ENCODE data around the gene SIRT5.

GRCh38 chr6:13654496-13654895, 80.1 kb downstream of the SIRT5 start:
- TF ChIP-seq REST (IDR thresholded peaks at IDR 0.05; ENCODE audit: borderline replicate concordance), result no peak
- no peak for TF ChIP-seq EZH2 (IDR thresholded peaks at IDR 0.05; ENCODE audit: borderline replicate concordance, insufficient read depth, low read length, poor library complexity, severe bottlenecking)
- TF ChIP-seq CTCF (IDR thresholded peaks at IDR 0.05; ENCODE audit: poor library complexity, severe bottlenecking), result no peak
- no peak for TF ChIP-seq POLR2AphosphoS5 (IDR thresholded peaks at IDR 0.05)
- no peak for TF ChIP-seq TAF1 (IDR thresholded peaks at IDR 0.05; ENCODE audit: low read depth)
- TF ChIP-seq EP300 (conservative IDR thresholded peaks at IDR 0.05; ENCODE audit: poor library complexity, severe bottlenecking), result no peak
- no peak for TF ChIP-seq RAD21 (conservative IDR thresholded peaks at IDR 0.05)
- no peak for TF ChIP-seq MXI1 (conservative IDR thresholded peaks at IDR 0.05; ENCODE audit: poor library complexity, severe bottlenecking)

All from neural cell (in vitro differentiated cells).